HepG2 (cell line): ENCODE results near the gene ISY1. TPM values are rescaled to one million over a fixed set of nuclear protein-coding genes. Genes with fewer than 3 reads are reported as not detected.

Experiments
- CBX1 ChIP-seq: IDR thresholded peaks from one replicate; pipeline ENCODE4 v1.6.1; 2016; ENCODE audit warnings: antibody characterized with exemption, low read depth
- FOXC1 ChIP-seq: sonication (generic); formaldehyde crosslinking; IDR thresholded peaks from 2 replicates; pipeline ENCODE4 v1.8.0; 2022; ENCODE audit warnings: mild to moderate bottlenecking, missing genetic modification reagents, borderline replicate concordance
- HMGA1 ChIP-seq: sonication (generic); formaldehyde crosslinking; conservative IDR thresholded peaks from 2 replicates; pipeline ENCODE4 v1.4.0; 2020; ENCODE audit warnings: missing genetic modification reagents
- KDM6A ChIP-seq: IDR thresholded peaks from 2 replicates; pipeline ENCODE4 v1.6.1; 2016; ENCODE audit warnings: low read depth
- KLF15 ChIP-seq: sonication (generic); formaldehyde crosslinking; IDR thresholded peaks from 2 replicates; pipeline ENCODE4 v1.8.1; 2023; ENCODE audit warnings: borderline replicate concordance, mild to moderate bottlenecking, inconsistent platforms, missing genetic modification reagents, mixed read lengths
- MEIS2 ChIP-seq: sonication (generic); formaldehyde crosslinking; IDR thresholded peaks from 2 replicates; pipeline ENCODE4 v1.9.0; 2021; ENCODE audit warnings: mild to moderate bottlenecking, missing genetic modification reagents
- NFYC ChIP-seq: IDR thresholded peaks from 2 replicates; pipeline ENCODE4 v1.6.1; 2016; ENCODE audit warnings: missing genetic modification reagents, missing compliant biosample characterization
- RELA ChIP-seq: sonication (generic); formaldehyde crosslinking; IDR thresholded peaks from 2 replicates; pipeline ENCODE4 v1.4.0; 2020; ENCODE audit warnings: missing genetic modification reagents
- SPEN ChIP-seq: sonication (generic); formaldehyde crosslinking; IDR thresholded peaks from 2 replicates; pipeline ENCODE4 v1.5.1; 2020; ENCODE audit warnings: low read depth, mild to moderate bottlenecking, missing genetic modification reagents
- STAT5B ChIP-seq: sonication (generic); formaldehyde crosslinking; IDR thresholded peaks from 2 replicates; pipeline ENCODE4 v1.4.0; 2020; ENCODE audit warnings: missing genetic modification reagents
- WIZ ChIP-seq: sonication (generic); formaldehyde crosslinking; IDR thresholded peaks from 2 replicates; pipeline ENCODE4 v1.5.1; 2020; ENCODE audit warnings: mild to moderate bottlenecking, missing genetic modification reagents
- YEATS2 ChIP-seq: sonication (generic); formaldehyde crosslinking; IDR thresholded peaks from 2 replicates; pipeline ENCODE4 v1.4.0; 2020; ENCODE audit warnings: missing genetic modification reagents, borderline replicate concordance
- ZFP82 ChIP-seq: sonication (generic); formaldehyde crosslinking; IDR thresholded peaks from 2 replicates; pipeline ENCODE4 v1.5.1; 2020; ENCODE audit warnings: mild to moderate bottlenecking, missing genetic modification reagents, borderline replicate concordance
- ZFX ChIP-seq: sonication (generic); formaldehyde crosslinking; IDR thresholded peaks from 2 replicates; pipeline ENCODE4 v1.4.0; 2020; ENCODE audit warnings: mild to moderate bottlenecking, low read depth, missing genetic modification reagents, moderate library complexity
- ZNF3 ChIP-seq: IDR thresholded peaks from 2 replicates; pipeline ENCODE4 v1.7.0; 2017; ENCODE audit warnings: inconsistent platforms
- ZNF639 ChIP-seq: conservative IDR thresholded peaks from 2 replicates; pipeline ENCODE4 v1.6.1; 2018; ENCODE audit warnings: missing genetic modification reagents
- polyA plus RNA-seq, 8 experiments: library from polyadenylated mRNA; depleted of rRNA in 3 of 8; stranded (reverse) in 7 of 8; unstranded in 1 of 8; fragments of >200 nt; fragmentation: Illumina TruSeq in 4 of 8; extraction: Trizol in 4 of 8; gene quantifications; 2 replicates each; pipeline versions ENCODE4 v1.2.1 to v1.2.3, GENCODE V29; 2011 to 2016; ENCODE audit warnings: low read depth in 4 of 8, missing spikeins in 1 of 8, mixed read lengths in 1 of 8; ENCODE audit not compliant: insufficient read depth in 1 of 8
- total RNA-seq, 5 experiments: library from RNA; depleted of rRNA; stranded (reverse); fragments of >200 nt; fragmentation: Illumina TruSeq; extraction: Trizol; gene quantifications; 2 replicates each; pipeline ENCODE4 v1.2.3, GENCODE V29; 2016; ENCODE audit warnings: low read depth in 1 of 5
- TF ChIP-seq, protein P1 (sequence below): sonication (generic); formaldehyde crosslinking; IDR thresholded peaks from 2 replicates; pipeline ENCODE4 v1.4.0; 2020; ENCODE audit warnings: mild to moderate bottlenecking, missing genetic modification reagents, borderline replicate concordance
- TF ChIP-seq, protein P2 (sequence below): sonication (generic); formaldehyde crosslinking; IDR thresholded peaks from 2 replicates; pipeline ENCODE4 v1.5.0; 2020; ENCODE audit warnings: missing genetic modification reagents
- TF ChIP-seq, protein P3 (sequence below): sonication (generic); formaldehyde crosslinking; IDR thresholded peaks from 2 replicates; pipeline ENCODE4 v1.4.0; 2020; ENCODE audit warnings: low read depth, mild to moderate bottlenecking, missing genetic modification reagents
- TF ChIP-seq, protein P4 (sequence below): sonication (generic); formaldehyde crosslinking; conservative IDR thresholded peaks from 2 replicates; pipeline ENCODE4 v1.4.0; 2020; ENCODE audit warnings: mild to moderate bottlenecking, missing genetic modification reagents, moderate library complexity

Gene ISY1
- total and polyA plus RNA-seq, 2 of the 13 experiments (the other 11 are each of a cell fraction or from before 2014, with no cell fraction given): 21.0 to 39.1 TPM

DNA sequence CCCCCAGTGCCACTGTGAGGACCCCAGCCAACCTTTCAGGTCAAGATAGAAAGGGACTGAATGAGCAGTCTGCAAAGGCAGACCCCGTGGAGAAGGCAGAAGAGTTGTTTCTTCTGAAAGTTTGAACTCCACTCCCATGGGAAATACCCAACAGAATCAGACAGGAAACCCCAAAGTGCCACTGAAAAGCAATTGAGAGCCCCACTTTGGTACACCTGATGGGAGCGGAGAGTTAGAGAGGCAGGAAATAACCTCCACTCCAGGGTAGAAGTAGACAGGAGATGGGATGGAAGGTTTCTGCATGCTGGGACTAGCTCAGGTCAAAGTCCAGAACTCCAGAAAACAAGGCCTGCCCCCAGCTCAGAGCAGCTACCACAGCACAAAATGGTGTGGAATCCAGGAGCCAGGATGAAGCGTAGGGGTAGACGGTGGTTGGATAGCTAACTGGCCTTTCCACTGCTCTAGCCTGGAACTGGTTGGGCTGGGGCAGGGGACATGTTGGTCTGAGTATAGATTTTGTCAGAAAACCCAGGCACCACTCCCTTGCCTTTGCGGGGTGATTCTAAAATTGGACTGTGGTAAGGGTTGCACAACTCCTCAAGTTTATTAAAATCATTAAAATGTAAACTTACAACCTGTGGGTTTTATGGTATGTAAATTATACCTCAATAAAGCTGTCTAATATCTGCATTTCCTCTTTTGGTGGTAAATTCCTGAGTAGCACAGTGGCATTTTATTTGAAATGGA, 37.4 kb downstream of the ISY1 start (continued):
- TF ChIP-seq, protein P1, sequence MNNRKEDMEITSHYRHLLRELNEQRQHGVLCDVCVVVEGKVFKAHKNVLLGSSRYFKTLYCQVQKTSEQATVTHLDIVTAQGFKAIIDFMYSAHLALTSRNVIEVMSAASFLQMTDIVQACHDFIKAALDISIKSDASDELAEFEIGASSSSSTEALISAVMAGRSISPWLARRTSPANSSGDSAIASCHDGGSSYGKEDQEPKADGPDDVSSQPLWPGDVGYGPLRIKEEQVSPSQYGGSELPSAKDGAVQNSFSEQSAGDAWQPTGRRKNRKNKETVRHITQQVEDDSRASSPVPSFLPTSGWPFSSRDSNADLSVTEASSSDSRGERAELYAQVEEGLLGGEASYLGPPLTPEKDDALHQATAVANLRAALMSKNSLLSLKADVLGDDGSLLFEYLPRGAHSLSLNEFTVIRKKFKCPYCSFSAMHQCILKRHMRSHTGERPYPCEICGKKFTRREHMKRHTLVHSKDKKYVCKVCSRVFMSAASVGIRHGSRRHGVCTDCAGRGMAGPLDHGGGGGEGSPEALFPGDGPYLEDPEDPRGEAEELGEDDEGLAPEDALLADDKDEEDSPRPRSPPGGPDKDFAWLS (CRISPR knock-in tag): no peak
- TF ChIP-seq KLF15 (CRISPR knock-in tag): no peak
- 0 out of 2 replicates have a peak, but pooled peaks have one; percentile 38 for TF ChIP-seq YEATS2
- TF ChIP-seq ZNF3 (CRISPR knock-in tag): no peak
- TF ChIP-seq SPEN (CRISPR knock-in tag): 0 out of 2 replicates have a peak, but pooled peaks have one; percentile 18
- TF ChIP-seq, protein P2, sequence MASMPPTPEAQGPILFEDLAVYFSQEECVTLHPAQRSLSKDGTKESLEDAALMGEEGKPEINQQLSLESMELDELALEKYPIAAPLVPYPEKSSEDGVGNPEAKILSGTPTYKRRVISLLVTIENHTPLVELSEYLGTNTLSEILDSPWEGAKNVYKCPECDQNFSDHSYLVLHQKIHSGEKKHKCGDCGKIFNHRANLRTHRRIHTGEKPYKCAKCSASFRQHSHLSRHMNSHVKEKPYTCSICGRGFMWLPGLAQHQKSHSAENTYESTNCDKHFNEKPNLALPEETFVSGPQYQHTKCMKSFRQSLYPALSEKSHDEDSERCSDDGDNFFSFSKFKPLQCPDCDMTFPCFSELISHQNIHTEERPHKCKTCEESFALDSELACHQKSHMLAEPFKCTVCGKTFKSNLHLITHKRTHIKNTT (CRISPR knock-in tag): no peak
- no peak for TF ChIP-seq STAT5B (CRISPR knock-in tag)
- TF ChIP-seq MEIS2: no peak
- no peak for TF ChIP-seq FOXC1
- TF ChIP-seq NFYC (CRISPR knock-in tag): no peak
- TF ChIP-seq, protein P3, sequence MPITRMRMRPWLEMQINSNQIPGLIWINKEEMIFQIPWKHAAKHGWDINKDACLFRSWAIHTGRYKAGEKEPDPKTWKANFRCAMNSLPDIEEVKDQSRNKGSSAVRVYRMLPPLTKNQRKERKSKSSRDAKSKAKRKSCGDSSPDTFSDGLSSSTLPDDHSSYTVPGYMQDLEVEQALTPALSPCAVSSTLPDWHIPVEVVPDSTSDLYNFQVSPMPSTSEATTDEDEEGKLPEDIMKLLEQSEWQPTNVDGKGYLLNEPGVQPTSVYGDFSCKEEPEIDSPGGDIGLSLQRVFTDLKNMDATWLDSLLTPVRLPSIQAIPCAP (CRISPR knock-in tag): no peak
- no peak for TF ChIP-seq ZFP82 (CRISPR knock-in tag)
- TF ChIP-seq WIZ: no peak
- no peak for TF ChIP-seq CBX1
- TF ChIP-seq ZNF639 (CRISPR knock-in tag): no peak
- TF ChIP-seq HMGA1 (CRISPR knock-in tag): no peak
- TF ChIP-seq RELA (CRISPR knock-in tag): no peak
- no peak; the same call in 1 of the 2 replicates for TF ChIP-seq KDM6A (CRISPR knock-in tag)
- TF ChIP-seq, protein P4, sequence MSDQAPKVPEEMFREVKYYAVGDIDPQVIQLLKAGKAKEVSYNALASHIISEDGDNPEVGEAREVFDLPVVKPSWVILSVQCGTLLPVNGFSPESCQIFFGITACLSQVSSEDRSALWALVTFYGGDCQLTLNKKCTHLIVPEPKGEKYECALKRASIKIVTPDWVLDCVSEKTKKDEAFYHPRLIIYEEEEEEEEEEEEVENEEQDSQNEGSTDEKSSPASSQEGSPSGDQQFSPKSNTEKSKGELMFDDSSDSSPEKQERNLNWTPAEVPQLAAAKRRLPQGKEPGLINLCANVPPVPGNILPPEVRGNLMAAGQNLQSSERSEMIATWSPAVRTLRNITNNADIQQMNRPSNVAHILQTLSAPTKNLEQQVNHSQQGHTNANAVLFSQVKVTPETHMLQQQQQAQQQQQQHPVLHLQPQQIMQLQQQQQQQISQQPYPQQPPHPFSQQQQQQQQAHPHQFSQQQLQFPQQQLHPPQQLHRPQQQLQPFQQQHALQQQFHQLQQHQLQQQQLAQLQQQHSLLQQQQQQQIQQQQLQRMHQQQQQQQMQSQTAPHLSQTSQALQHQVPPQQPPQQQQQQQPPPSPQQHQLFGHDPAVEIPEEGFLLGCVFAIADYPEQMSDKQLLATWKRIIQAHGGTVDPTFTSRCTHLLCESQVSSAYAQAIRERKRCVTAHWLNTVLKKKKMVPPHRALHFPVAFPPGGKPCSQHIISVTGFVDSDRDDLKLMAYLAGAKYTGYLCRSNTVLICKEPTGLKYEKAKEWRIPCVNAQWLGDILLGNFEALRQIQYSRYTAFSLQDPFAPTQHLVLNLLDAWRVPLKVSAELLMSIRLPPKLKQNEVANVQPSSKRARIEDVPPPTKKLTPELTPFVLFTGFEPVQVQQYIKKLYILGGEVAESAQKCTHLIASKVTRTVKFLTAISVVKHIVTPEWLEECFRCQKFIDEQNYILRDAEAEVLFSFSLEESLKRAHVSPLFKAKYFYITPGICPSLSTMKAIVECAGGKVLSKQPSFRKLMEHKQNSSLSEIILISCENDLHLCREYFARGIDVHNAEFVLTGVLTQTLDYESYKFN (CRISPR knock-in tag): peak; percentile 82
- peak; percentile 85 for TF ChIP-seq ZFX (CRISPR knock-in tag)
